LoVo (cell line): Measurements from ENCODE around the gene TUNAR.
A peak's percentile ranks its signal among the peaks of the same experiment; 100 is the strongest.
"Not testable (repeated sequence)": the region's sequence is repeated elsewhere in the genome, so short reads cannot be mapped to it uniquely, and the experiment has no call there.

ENCODE experiments used
- DNase-seq: peaks from one replicate; pipeline ENCODE4 v3.0.0-alpha.2; 2016; ENCODE audit warnings: low spot score

TUNAR gene

GRCh38 chr14:95918466-95918865 lies 41.8 kb downstream of the TUNAR start:
- no peak for DNase-seq

GRCh38 chr14:95920769-95921438 lies 44.3 kb downstream of the TUNAR start:
- no peak for DNase-seq

GRCh38 chr14:95922080-95922479 lies 45.4 kb downstream of the TUNAR start:
- no peak for DNase-seq

- DNase-seq: no peak
Observed at GRCh38 chr14:95928751-95929150, 52.1 kb downstream of the TUNAR start.

GRCh38 chr14:95931384-95931783 lies 54.8 kb downstream of the TUNAR start:
- DNase-seq: no peak

- peak; percentile 41 for DNase-seq
Observed at GRCh38 chr14:95935228-95935822, 58.7 kb downstream of the TUNAR start.

GRCh38 chr14:95936041-95936440 lies 59.4 kb downstream of the TUNAR start:
- DNase-seq: no peak

GRCh38 chr14:95939335-95939734 lies 62.7 kb downstream of the TUNAR start:
- DNase-seq: no peak

- no peak for DNase-seq
Observed at GRCh38 chr14:95941897-95942296, 65.3 kb downstream of the TUNAR start.

- no peak for DNase-seq
Observed at GRCh38 chr14:95943699-95944098, 67.1 kb downstream of the TUNAR start.

GRCh38 chr14:95944462-95944861 lies 67.8 kb downstream of the TUNAR start:
- DNase-seq: no peak

- DNase-seq: no peak
Observed at GRCh38 chr14:95946867-95947266, 70.2 kb downstream of the TUNAR start.

- DNase-seq: no peak
Observed at GRCh38 chr14:95948558-95948981, 71.9 kb downstream of the TUNAR start.

GRCh38 chr14:95951359-95951758 lies 74.7 kb downstream of the TUNAR start:
- DNase-seq: no peak

- peak; percentile 12 for DNase-seq
Observed at GRCh38 chr14:95953111-95953724, 76.6 kb downstream of the TUNAR start.

- DNase-seq: no peak
Observed at GRCh38 chr14:95956601-95957460, 80.2 kb downstream of the TUNAR start.

- no peak for DNase-seq
Observed at GRCh38 chr14:95958105-95958504, 81.5 kb downstream of the TUNAR start.

- no peak for DNase-seq
Observed at GRCh38 chr14:95959317-95959716, 82.7 kb downstream of the TUNAR start.

GRCh38 chr14:95961481-95961880 lies 84.8 kb downstream of the TUNAR start:
- DNase-seq: no peak

- DNase-seq: no peak
Observed at GRCh38 chr14:95964901-95965300, 88.3 kb downstream of the TUNAR start.

- DNase-seq: not testable (repeated sequence)
Observed at GRCh38 chr14:95968048-95968447, 91.4 kb downstream of the TUNAR start.
